Neuron (in vitro differentiated cells): Measurements from ENCODE around the gene CACNB4.
A peak's percentile ranks its signal among the peaks of the same experiment; 100 is the strongest.

Experiments used
- H2AFZ ChIP-seq: one replicate; pipeline ENCODE4 v1.6.1; 2013; ENCODE audit warnings: low read depth, mild to moderate bottlenecking, inconsistent platforms, low read length, moderate library complexity
- H3K27me3 ChIP-seq: one replicate; pipeline ENCODE4 v1.6.1; 2013; ENCODE audit warnings: low read length; ENCODE audit not compliant: insufficient read depth
- H3K36me3 ChIP-seq: one replicate; pipeline ENCODE4 v1.6.1; 2013; ENCODE audit warnings: low read length; ENCODE audit not compliant: insufficient read depth
- H3K4me1 ChIP-seq: one replicate; pipeline ENCODE4 v1.6.1; 2013; ENCODE audit warnings: low read length; ENCODE audit not compliant: insufficient read depth
- H3K4me3 ChIP-seq: 2 replicates; pipeline ENCODE4 v1.5.1; 2013; ENCODE audit warnings: mild to moderate bottlenecking, low read length, moderate library complexity
- H3K9me3 ChIP-seq: one replicate; pipeline ENCODE4 v1.6.1; 2013; ENCODE audit warnings: low read length

CACNB4 gene

GRCh38 chr2:151987484-151987883, 111.4 kb downstream of the CACNB4 start:
- H2AFZ ChIP-seq = no peak overlapping the region
- H3K4me3 ChIP-seq = no peak overlapping the region
- H3K9me3 ChIP-seq = no peaks in the 10 kb centered on the region
- H3K36me3 ChIP-seq = no peaks in the 10 kb centered on the region
- H3K4me1 ChIP-seq = no peaks in the 10 kb centered on the region
- H3K27me3 ChIP-seq = no peaks in the 10 kb centered on the region

- H2AFZ ChIP-seq = no peak overlapping the region
- H3K4me3 ChIP-seq = no peak overlapping the region
- H3K36me3 ChIP-seq = no peaks in the 10 kb centered on the region
- H3K27me3 ChIP-seq = no peaks in the 10 kb centered on the region
- no peaks in the 10 kb centered on the region for H3K4me1 ChIP-seq
- H3K9me3 ChIP-seq = no peaks in the 10 kb centered on the region
Observed at GRCh38 chr2:151984424-151985083, 114.3 kb downstream of the CACNB4 start.

- Histone ChIP-seq H3K9me3 (no peaks in the 10 kb centered on the region), H3K4me3 (no peak overlapping the region), H3K36me3 (no peaks in the 10 kb centered on the region), H2AFZ (no peak overlapping the region), H3K4me1 (no peaks in the 10 kb centered on the region), H3K27me3 (no peaks in the 10 kb centered on the region)
Observed at GRCh38 chr2:151983221-151983620, 115.6 kb downstream of the CACNB4 start.

- Histone ChIP-seq H3K9me3 (no peaks in the 10 kb centered on the region), H3K27me3 (no peaks in the 10 kb centered on the region), H3K4me3 (no peak overlapping the region), H3K4me1 (no peaks in the 10 kb centered on the region), H2AFZ (no peak overlapping the region), H3K36me3 (no peaks in the 10 kb centered on the region)
Observed at GRCh38 chr2:151981886-151982285, 117.0 kb downstream of the CACNB4 start.

- no peaks in the 10 kb centered on the region for H3K36me3 ChIP-seq
- no peaks in the 10 kb centered on the region for H3K27me3 ChIP-seq
- no peaks in the 10 kb centered on the region for H3K9me3 ChIP-seq
- no peak overlapping the region for H2AFZ ChIP-seq
- H3K4me1 ChIP-seq = no peaks in the 10 kb centered on the region
- H3K4me3 ChIP-seq = no peak overlapping the region
Observed at GRCh38 chr2:151979694-151980093, 119.2 kb downstream of the CACNB4 start.

- H2AFZ ChIP-seq = no peak overlapping the region
- H3K4me3 ChIP-seq = no peak overlapping the region
- H3K9me3 ChIP-seq = no peaks in the 10 kb centered on the region
- H3K4me1 ChIP-seq = peaks cover 1% of the 10 kb centered on the region
- H3K36me3 ChIP-seq = no peaks in the 10 kb centered on the region
- H3K27me3 ChIP-seq = no peaks in the 10 kb centered on the region
Observed at GRCh38 chr2:151978709-151979108, 120.1 kb downstream of the CACNB4 start.

GRCh38 chr2:151977631-151978030, 121.2 kb downstream of the CACNB4 start:
- Histone ChIP-seq H2AFZ (no peak overlapping the region), H3K27me3 (no peaks in the 10 kb centered on the region), H3K4me3 (no peak overlapping the region)

GRCh38 chr2:151976945-151977353, 121.9 kb downstream of the CACNB4 start:
- Histone ChIP-seq H3K9me3 (no peaks in the 10 kb centered on the region), H3K4me1 (peaks cover 15% of the 10 kb centered on the region), H3K36me3 (no peaks in the 10 kb centered on the region), H2AFZ (no peak overlapping the region), H3K4me3 (no peak overlapping the region), H3K27me3 (no peaks in the 10 kb centered on the region)

More at GRCh38 chr2:151977631-151978030, 121.2 kb downstream of the CACNB4 start:
- Histone ChIP-seq H3K9me3 (no peaks in the 10 kb centered on the region), H3K36me3 (no peaks in the 10 kb centered on the region), H3K4me1 (peaks cover 8% of the 10 kb centered on the region)

GRCh38 chr2:151975460-151976414, 123.1 kb downstream of the CACNB4 start:
- no peak overlapping the region for H3K4me3 ChIP-seq
- H2AFZ ChIP-seq = no peak overlapping the region
- H3K27me3 ChIP-seq = no peaks in the 10 kb centered on the region
- H3K36me3 ChIP-seq = no peaks in the 10 kb centered on the region
- H3K9me3 ChIP-seq = no peaks in the 10 kb centered on the region
- H3K4me1 ChIP-seq = peaks cover 15% of the 10 kb centered on the region

- Histone ChIP-seq H2AFZ (no peak overlapping the region), H3K4me1 (peaks cover 15% of the 10 kb centered on the region), H3K9me3 (no peaks in the 10 kb centered on the region), H3K4me3 (no peak overlapping the region), H3K27me3 (no peaks in the 10 kb centered on the region), H3K36me3 (no peaks in the 10 kb centered on the region)
Observed at GRCh38 chr2:151974988-151975387, 123.9 kb downstream of the CACNB4 start.

GRCh38 chr2:151973901-151974199, 125.0 kb downstream of the CACNB4 start:
- peak overlapping the region; percentile 63 for H3K4me3 ChIP-seq
- no peaks in the 10 kb centered on the region for H3K9me3 ChIP-seq
- H2AFZ ChIP-seq = peak overlapping the region; percentile 88
- no peaks in the 10 kb centered on the region for H3K27me3 ChIP-seq
- H3K36me3 ChIP-seq = no peaks in the 10 kb centered on the region
- H3K4me1 ChIP-seq = peaks cover 15% of the 10 kb centered on the region

- Histone ChIP-seq H3K4me3 (peak overlapping the region; percentile 63), H2AFZ (peak overlapping the region; percentile 88), H3K27me3 (no peaks in the 10 kb centered on the region), H3K36me3 (no peaks in the 10 kb centered on the region), H3K4me1 (peaks cover 15% of the 10 kb centered on the region), H3K9me3 (no peaks in the 10 kb centered on the region)
Observed at GRCh38 chr2:151973013-151973900, 125.6 kb downstream of the CACNB4 start.
